OCI-LY1 (cell line): ENCODE measurements around the gene CCDC70.

Source experiments
- EZH2 ChIP-seq: fragments of 200-600 bp; sonication (generic), shearing (Covaris generic); IDR thresholded peaks from 2 replicates; pipeline ENCODE4 v1.8.0; 2017; ENCODE audit warnings: borderline replicate concordance, mixed run types, mild to moderate bottlenecking, antibody characterized with exemption, low read length, moderate library complexity, mixed read lengths
- TF ChIP-seq, protein P1 (sequence below): fragments of 200-600 bp; sonication (generic), shearing (Covaris generic); IDR thresholded peaks from 2 replicates; pipeline ENCODE4 v1.5.1; 2017; ENCODE audit warnings: mild to moderate bottlenecking, antibody characterized with exemption, low read length, moderate library complexity, mixed read lengths

DNA sequence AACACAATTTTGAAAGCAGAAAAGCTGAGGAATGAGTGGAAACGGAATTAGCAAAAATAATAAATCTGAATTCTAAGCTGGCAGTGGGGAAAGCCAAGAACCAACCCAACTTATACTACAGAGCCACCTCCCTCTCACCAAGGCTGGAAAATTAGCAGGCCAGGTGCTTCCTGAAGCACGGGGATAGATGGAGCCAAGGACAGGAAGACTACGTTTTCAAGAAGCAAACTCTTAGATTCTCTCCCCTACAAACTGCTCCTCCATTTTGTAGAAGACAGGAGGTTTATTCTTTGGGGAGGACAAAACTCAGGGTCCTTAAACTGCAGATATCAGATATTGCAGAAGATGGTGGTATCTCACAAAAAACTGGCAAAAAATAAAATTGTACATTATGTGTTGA lies 8.8 kb downstream of the CCDC70 start:
- TF ChIP-seq, protein P1, sequence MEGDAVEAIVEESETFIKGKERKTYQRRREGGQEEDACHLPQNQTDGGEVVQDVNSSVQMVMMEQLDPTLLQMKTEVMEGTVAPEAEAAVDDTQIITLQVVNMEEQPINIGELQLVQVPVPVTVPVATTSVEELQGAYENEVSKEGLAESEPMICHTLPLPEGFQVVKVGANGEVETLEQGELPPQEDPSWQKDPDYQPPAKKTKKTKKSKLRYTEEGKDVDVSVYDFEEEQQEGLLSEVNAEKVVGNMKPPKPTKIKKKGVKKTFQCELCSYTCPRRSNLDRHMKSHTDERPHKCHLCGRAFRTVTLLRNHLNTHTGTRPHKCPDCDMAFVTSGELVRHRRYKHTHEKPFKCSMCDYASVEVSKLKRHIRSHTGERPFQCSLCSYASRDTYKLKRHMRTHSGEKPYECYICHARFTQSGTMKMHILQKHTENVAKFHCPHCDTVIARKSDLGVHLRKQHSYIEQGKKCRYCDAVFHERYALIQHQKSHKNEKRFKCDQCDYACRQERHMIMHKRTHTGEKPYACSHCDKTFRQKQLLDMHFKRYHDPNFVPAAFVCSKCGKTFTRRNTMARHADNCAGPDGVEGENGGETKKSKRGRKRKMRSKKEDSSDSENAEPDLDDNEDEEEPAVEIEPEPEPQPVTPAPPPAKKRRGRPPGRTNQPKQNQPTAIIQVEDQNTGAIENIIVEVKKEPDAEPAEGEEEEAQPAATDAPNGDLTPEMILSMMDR, result no peak
- no peak for TF ChIP-seq EZH2
